Measurements from ENCODE around the gene CA6.

DNA sequence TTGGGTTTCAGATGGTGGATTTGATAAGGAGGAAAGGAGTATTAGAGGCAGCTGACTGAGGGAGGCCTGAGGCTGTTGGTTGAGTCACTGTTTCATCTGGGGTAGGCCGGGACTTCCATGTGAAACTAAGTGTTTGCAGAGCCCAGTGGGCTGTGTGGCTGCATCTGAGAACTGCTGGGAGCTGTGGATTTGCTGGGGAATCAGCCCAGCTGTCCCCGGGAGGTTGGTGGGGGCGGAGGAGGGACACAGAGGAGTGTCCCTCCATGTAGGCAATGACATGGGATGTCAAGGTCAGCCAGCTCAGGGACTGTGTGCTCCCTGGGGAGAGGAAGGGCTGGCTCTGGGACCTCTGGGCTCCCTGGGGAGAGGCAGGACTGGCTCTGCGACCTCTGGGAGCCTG lies 44.2 kb downstream of the CA6 start:
- TF ChIP-seq, protein P1, sequence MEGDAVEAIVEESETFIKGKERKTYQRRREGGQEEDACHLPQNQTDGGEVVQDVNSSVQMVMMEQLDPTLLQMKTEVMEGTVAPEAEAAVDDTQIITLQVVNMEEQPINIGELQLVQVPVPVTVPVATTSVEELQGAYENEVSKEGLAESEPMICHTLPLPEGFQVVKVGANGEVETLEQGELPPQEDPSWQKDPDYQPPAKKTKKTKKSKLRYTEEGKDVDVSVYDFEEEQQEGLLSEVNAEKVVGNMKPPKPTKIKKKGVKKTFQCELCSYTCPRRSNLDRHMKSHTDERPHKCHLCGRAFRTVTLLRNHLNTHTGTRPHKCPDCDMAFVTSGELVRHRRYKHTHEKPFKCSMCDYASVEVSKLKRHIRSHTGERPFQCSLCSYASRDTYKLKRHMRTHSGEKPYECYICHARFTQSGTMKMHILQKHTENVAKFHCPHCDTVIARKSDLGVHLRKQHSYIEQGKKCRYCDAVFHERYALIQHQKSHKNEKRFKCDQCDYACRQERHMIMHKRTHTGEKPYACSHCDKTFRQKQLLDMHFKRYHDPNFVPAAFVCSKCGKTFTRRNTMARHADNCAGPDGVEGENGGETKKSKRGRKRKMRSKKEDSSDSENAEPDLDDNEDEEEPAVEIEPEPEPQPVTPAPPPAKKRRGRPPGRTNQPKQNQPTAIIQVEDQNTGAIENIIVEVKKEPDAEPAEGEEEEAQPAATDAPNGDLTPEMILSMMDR (IDR thresholded peaks at IDR 0.05), result no peak
- TF ChIP-seq POLR2A (IDR thresholded peaks at IDR 0.05), result no peak
